Endothelial cell of umbilical vein (primary cell): ENCODE measurements around the gene ALG12. TPM values are rescaled to one million over a fixed set of nuclear protein-coding genes. Genes with fewer than 3 reads are reported as not detected.

Experiments used
- BruUV-seq: library from RNA; stranded (reverse); fragments of 400-500 nt; replicated peaks from 2 replicates; lab custom pipeline; 2021; lab: Mats Ljungman, UMichigan
- CTCF ChIA-PET: fragments of 300-600, 350-600 bp; sonication (Branson Sonifier 250); formaldehyde crosslinking; loops from one replicate; lab custom pipeline; 2021; ENCODE audit warnings: antibody characterized with exemption, inconsistent platforms; lab: Charles Lee
- POLR2A ChIA-PET: fragments of 300-600, 350-600 bp; sonication (Branson Sonifier 250); formaldehyde crosslinking; loops from one replicate; lab custom pipeline; 2021; ENCODE audit warnings: antibody characterized with exemption, inconsistent platforms; lab: Charles Lee
- DNase-seq: peaks from one replicate; pipeline ENCODE4 v3.0.0-alpha.2; 2011; ENCODE audit warnings: low read depth, low spot score
- FAIRE-seq: peaks from 2 replicates; lab custom pipeline; 2011; peaks lifted over from hg19 to GRCh38; lab: Jason Lieb, UNC
- H2AFZ ChIP-seq: 2 replicates; pipeline ENCODE4 v1.6.0; 2012; ENCODE audit warnings: low read depth, low read length, control low read depth, inconsistent platforms
- H3K27ac ChIP-seq: 2 replicates; pipeline ENCODE4 v1.5.1; 2011; ENCODE audit warnings: low read depth, mild to moderate bottlenecking, control low read depth, low read length, moderate library complexity; ENCODE audit not compliant: insufficient read depth
- H3K27me3 ChIP-seq, 2 experiments: 2 replicates each; pipeline versions ENCODE4 v1.6.0 to v1.6.1; 2011; ENCODE audit warnings: low read length in 2 of 2, mixed read lengths in 1 of 2; ENCODE audit not compliant: control insufficient read depth in 2 of 2, insufficient read depth in 2 of 2
- H3K36me3 ChIP-seq, 2 experiments: 2 replicates in 1 of 2; 3 replicates in 1 of 2; pipeline ENCODE4 v1.5.1; 2011; ENCODE audit warnings: low read length in 2 of 2, mild to moderate bottlenecking in 1 of 2, moderate library complexity in 1 of 2; ENCODE audit not compliant: control insufficient read depth in 2 of 2, insufficient read depth in 2 of 2; ENCODE audit errors: extremely low read depth in 1 of 2
- H3K4me1 ChIP-seq: 3 replicates; pipeline ENCODE4 v1.5.1; 2011; ENCODE audit warnings: mild to moderate bottlenecking, low read length; ENCODE audit not compliant: control insufficient read depth, insufficient read depth; ENCODE audit errors: extremely low read depth
- H3K4me2 ChIP-seq: 2 replicates; pipeline ENCODE4 v1.6.1; 2011; ENCODE audit warnings: low read length, control low read depth, mixed read lengths; ENCODE audit not compliant: insufficient read depth
- H3K4me3 ChIP-seq, 3 experiments: fragments of 200-600 bp in 1 of 3; sonication (generic), shearing (Covaris generic) in 1 of 3; replicated peaks in 1 of 3; 2 replicates each; pipeline ENCODE4 v1.5.1; 2011 to 2016; ENCODE audit warnings: control low read depth in 3 of 3, low read length in 3 of 3, mild to moderate bottlenecking in 2 of 3, inconsistent platforms in 1 of 3, low read depth in 1 of 3, moderate library complexity in 1 of 3; ENCODE audit not compliant: insufficient read depth in 1 of 3
- H3K79me2 ChIP-seq: 2 replicates; pipeline ENCODE4 v1.6.0; 2012; ENCODE audit warnings: low read length, inconsistent platforms; ENCODE audit not compliant: control insufficient read depth, insufficient read depth
- H3K9ac ChIP-seq: replicated peaks from 2 replicates; pipeline ENCODE3; 2011; ENCODE audit warnings: low read length, control low read depth; ENCODE audit not compliant: insufficient read depth; ENCODE audit errors: extremely low read depth
- H3K9me1 ChIP-seq: replicated peaks from 3 replicates; pipeline ENCODE4 v1.6.0; 2011; ENCODE audit warnings: mild to moderate bottlenecking, low read length; ENCODE audit not compliant: control insufficient read depth, insufficient read depth; ENCODE audit errors: extremely low read depth
- H3K9me3 ChIP-seq: replicated peaks from 2 replicates; pipeline ENCODE4 v1.5.1; 2012; ENCODE audit warnings: low read length, inconsistent platforms; ENCODE audit not compliant: control insufficient read depth, insufficient read depth
- H4K20me1 ChIP-seq: replicated peaks from 2 replicates; pipeline ENCODE3; 2011; ENCODE audit warnings: mild to moderate bottlenecking, low read length; ENCODE audit not compliant: control insufficient read depth, insufficient read depth; ENCODE audit errors: extremely low read depth
- CTCF ChIP-seq, 2 donors: IDR thresholded peaks; 1 replicate in 1 of 2; 2 replicates in 1 of 2; pipeline ENCODE4 v1.5.1; 2011; ENCODE audit warnings: low read length in 2 of 2, mild to moderate bottlenecking in 2 of 2, moderate library complexity in 2 of 2, control low read depth in 1 of 2, inconsistent platforms in 1 of 2, low read depth in 1 of 2; ENCODE audit not compliant: insufficient read depth in 1 of 2; ENCODE audit errors: extremely low read depth in 1 of 2
- EZH2 ChIP-seq: IDR thresholded peaks from 2 replicates; pipeline ENCODE4 v1.6.1; 2012; ENCODE audit warnings: borderline replicate concordance, low read depth, mild to moderate bottlenecking, moderate library complexity, low read length, inconsistent platforms; ENCODE audit not compliant: severe bottlenecking
- FOS ChIP-seq: IDR thresholded peaks from 2 replicates; pipeline ENCODE4 v1.6.1; 2011; ENCODE audit warnings: mild to moderate bottlenecking, low read length, moderate library complexity, borderline replicate concordance; ENCODE audit not compliant: insufficient read depth
- GATA2 ChIP-seq: IDR thresholded peaks from 2 replicates; pipeline ENCODE4 v1.7.0; 2011; ENCODE audit warnings: low read depth, mild to moderate bottlenecking, moderate library complexity, mixed read lengths, low read length; ENCODE audit not compliant: insufficient read length, insufficient read depth
- JUN ChIP-seq: IDR thresholded peaks from 2 replicates; pipeline ENCODE4 v1.6.1; 2011; ENCODE audit warnings: borderline replicate concordance, low read depth; ENCODE audit not compliant: insufficient read length, insufficient read depth
- MAX ChIP-seq: IDR thresholded peaks from 2 replicates; pipeline ENCODE4 v1.6.1; 2011; ENCODE audit not compliant: insufficient read depth, insufficient read length
- MYC ChIP-seq: IDR thresholded peaks from one replicate; pipeline ENCODE4 v1.6.1; 2011; ENCODE audit warnings: mild to moderate bottlenecking, low read depth, low read length
- POLR2A ChIP-seq: IDR thresholded peaks from 2 replicates; pipeline ENCODE4 v1.6.1; 2012; ENCODE audit warnings: low read depth, mild to moderate bottlenecking, control low read depth, low read length
- POLR2AphosphoS5 ChIP-seq: IDR thresholded peaks from 2 replicates; pipeline ENCODE4 v1.6.1; 2012; ENCODE audit warnings: low read depth, mild to moderate bottlenecking, control low read depth, low read length, moderate library complexity; ENCODE audit not compliant: insufficient read depth
- dilution Hi-C: fragments of 300-500 bp; cut with MboI; formaldehyde crosslinking; loops from one replicate; pipeline ENCODE4 v1.15.0; 2019; ENCODE audit warnings: low sequenced_read_pairs; ENCODE audit not compliant: extremely low pct_ligation_motif_present
- intact Hi-C: fragments of 100-400 bp; cut with micrococcal nuclease; formaldehyde crosslinking; loops from one replicate; pipeline ENCODE4 v1.10.0; 2022
- polyA plus RNA-seq, 4 experiments: library from polyadenylated mRNA; depleted of rRNA in 3 of 4; stranded (reverse) in 3 of 4; unstranded in 1 of 4; fragments of >200 nt; gene quantifications; 2 replicates each; pipeline versions ENCODE4 v1.2.1 to v1.2.3, GENCODE V29; 2011 to 2012; ENCODE audit warnings: missing spikeins in 1 of 4
- total RNA-seq: library from RNA; stranded (reverse); gene quantifications from 2 replicates; pipeline ENCODE4 v1.2.3, GENCODE V29; 2021

The ALG12 gene
- total and polyA plus RNA-seq, 2 donors (not counting 3 experiments of a cell fraction or from before 2014, with no cell fraction given), result 14.6 to 18.0 TPM

- no peaks in the 10 kb centered on the region for H3K79me2 ChIP-seq
- H4K20me1 ChIP-seq, result no peaks in the 10 kb centered on the region
- TF ChIP-seq MAX (no peak), EZH2 (no peak), MYC (no peak), FOS (no peak), CTCF (IDR thresholded peaks at IDR 0.05; ENCODE audit: extremely low read depth in 1 of 2, insufficient read depth in 1 of 2, low read depth in 1 of 2, low read length in 2 of 2) (no peak), POLR2A (no peak), JUN (no peak), POLR2AphosphoS5 (no peak), GATA2 (no peak)
- CTCF ChIA-PET, result no interaction called here
- no TSS peak for BruUV-seq
- peaks cover 10% of the 10 kb centered on the region for H3K4me1 ChIP-seq
- H3K36me3 ChIP-seq, result no peaks in the 10 kb centered on the region
- DNase-seq (no peak), FAIRE-seq (no peak)
- H3K27me3 ChIP-seq, result no peaks in the 10 kb centered on the region
- POLR2A ChIA-PET, result interaction anchor here (0.6 kb wide), 1 partner anchor 22 kb away, joined by 5 read pairs; no protein-coding TSS in a partner anchor
- no peak overlapping the region for H3K4me2 ChIP-seq
- no peak overlapping the region for H3K9ac ChIP-seq
- no peaks in the 10 kb centered on the region for H3K9me3 ChIP-seq
- no peak overlapping the region for H2AFZ ChIP-seq
- no peak overlapping the region for H3K4me3 ChIP-seq
- no peak overlapping the region for H3K27ac ChIP-seq
- intact Hi-C loops, result no loop called here
- dilution Hi-C loops, result no loop called here
- H3K9me1 ChIP-seq, result no peaks in the 10 kb centered on the region
These were observed 35.6 kb upstream of the ALG12 start for GRCh38 chr22:49953680-49954344.
